Measurements from ENCODE around the gene SAP30. TPM values are rescaled to one million over a fixed set of nuclear protein-coding genes. Genes with fewer than 3 reads are reported as not detected.

The SAP30 gene
- total and polyA plus RNA-seq, 9 of the 15 experiments (the other 6 are each of a cell fraction or from before 2014, with no cell fraction given), result 5.9 to 51.1 (median 32.6) TPM

DNA sequence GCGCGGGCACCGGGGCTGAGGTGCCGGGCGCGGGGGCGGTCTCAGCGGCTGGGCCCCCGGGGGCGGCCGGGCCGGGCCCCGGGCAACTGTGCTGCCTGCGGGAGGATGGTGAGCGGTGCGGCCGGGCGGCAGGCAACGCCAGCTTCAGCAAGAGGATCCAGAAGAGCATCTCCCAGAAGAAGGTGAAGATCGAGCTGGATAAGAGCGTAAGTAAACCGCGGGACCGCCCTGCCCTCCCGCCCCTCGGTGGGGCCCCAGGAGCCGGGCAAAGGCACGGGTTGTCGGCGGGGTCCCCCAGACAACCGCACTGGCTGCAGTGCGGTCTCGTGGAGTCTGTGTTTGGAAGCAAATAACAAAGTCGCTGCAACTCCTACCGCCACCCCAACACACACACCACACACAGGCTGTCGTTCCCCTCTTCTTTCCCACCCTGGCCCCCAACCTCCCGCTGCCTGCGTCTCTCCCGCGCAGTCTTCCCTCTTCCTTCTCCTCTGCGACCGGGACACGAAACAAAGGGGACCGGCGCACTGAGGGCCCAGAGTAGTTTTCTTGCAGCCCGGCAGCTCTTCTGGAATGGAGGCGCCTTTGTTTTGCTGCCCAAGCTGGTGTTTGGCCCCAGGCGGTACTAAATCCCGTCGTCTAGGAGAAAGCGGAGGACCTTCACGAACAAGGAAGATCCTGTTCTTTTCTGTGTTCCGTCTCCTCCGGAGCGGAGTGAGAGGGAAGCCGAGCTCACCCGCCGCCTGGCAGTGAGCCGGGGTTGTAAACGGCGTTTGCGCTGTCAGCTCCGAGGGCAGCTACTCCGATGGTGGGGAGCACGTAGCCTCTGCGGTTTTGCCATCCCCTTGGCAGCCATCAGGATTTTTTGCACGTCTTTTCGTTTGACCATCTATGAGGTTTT, 788 bp downstream of the SAP30 start (continued):
- TF ChIP-seq, protein P1, sequence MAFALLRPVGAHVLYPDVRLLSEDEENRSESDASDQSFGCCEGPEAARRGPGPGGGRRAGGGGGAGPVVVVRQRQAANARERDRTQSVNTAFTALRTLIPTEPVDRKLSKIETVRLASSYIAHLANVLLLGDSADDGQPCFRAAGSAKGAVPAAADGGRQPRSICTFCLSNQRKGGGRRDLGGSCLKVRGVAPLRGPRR (CRISPR knock-in tag; IDR thresholded peaks at IDR 0.05), result no peak
- TF ChIP-seq GTF2A2 (tag; IDR thresholded peaks at IDR 0.05) (no peak), ZBTB17 (CRISPR knock-in tag; IDR thresholded peaks at IDR 0.05) (no peak), ZNF347 (CRISPR knock-in tag; IDR thresholded peaks at IDR 0.05; ENCODE audit: low read depth) (no peak), ZNF174 (CRISPR knock-in tag; IDR thresholded peaks at IDR 0.05) (no peak), PURB (CRISPR knock-in tag; IDR thresholded peaks at IDR 0.05; ENCODE audit: low read depth) (no peak), ZNF197 (CRISPR knock-in tag; IDR thresholded peaks at IDR 0.05; ENCODE audit: low read depth) (no peak), NUFIP1 (IDR thresholded peaks at IDR 0.05; ENCODE audit: partially characterized antibody) (no peak), ZNF766 (CRISPR knock-in tag; conservative IDR thresholded peaks at IDR 0.05) (no peak), TEAD2 (tag; IDR thresholded peaks at IDR 0.05) (no peak), ZNF165 (CRISPR knock-in tag; IDR thresholded peaks at IDR 0.05; ENCODE audit: borderline replicate concordance) (no peak), LARP7 (IDR thresholded peaks at IDR 0.05) (no peak), SRSF1 (IDR thresholded peaks at IDR 0.05; ENCODE audit: low read depth, low read length) (0 out of 2 replicates have a peak, but pooled peaks have one; percentile 38), NONO (IDR thresholded peaks at IDR 0.05; ENCODE audit: low read depth in 2 of 2, low read length in 1 of 2) (no peak), ZFP36 (IDR thresholded peaks at IDR 0.05; ENCODE audit: low read depth, low read length, partially characterized antibody) (no peak), ZNF316 (IDR thresholded peaks at IDR 0.05) (no peak), ZNF444 (CRISPR knock-in tag; IDR thresholded peaks at IDR 0.05) (no peak), NR2F6 (CRISPR knock-in tag; IDR thresholded peaks at IDR 0.05) (no peak)
- TF ChIP-seq, protein P2, sequence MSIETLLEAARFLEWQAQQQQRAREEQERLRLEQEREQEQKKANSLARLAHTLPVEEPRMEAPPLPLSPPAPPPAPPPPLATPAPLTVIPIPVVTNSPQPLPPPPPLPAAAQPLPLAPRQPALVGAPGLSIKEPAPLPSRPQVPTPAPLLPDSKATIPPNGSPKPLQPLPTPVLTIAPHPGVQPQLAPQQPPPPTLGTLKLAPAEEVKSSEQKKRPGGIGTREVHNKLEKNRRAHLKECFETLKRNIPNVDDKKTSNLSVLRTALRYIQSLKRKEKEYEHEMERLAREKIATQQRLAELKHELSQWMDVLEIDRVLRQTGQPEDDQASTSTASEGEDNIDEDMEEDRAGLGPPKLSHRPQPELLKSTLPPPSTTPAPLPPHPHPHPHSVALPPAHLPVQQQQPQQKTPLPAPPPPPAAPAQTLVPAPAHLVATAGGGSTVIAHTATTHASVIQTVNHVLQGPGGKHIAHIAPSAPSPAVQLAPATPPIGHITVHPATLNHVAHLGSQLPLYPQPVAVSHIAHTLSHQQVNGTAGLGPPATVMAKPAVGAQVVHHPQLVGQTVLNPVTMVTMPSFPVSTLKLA (conservative IDR thresholded peaks at IDR 0.05), result peak in 1 of 2 experiments; percentile 37; a peak in 1 of 4 replicates
- TF ChIP-seq, protein P3, sequence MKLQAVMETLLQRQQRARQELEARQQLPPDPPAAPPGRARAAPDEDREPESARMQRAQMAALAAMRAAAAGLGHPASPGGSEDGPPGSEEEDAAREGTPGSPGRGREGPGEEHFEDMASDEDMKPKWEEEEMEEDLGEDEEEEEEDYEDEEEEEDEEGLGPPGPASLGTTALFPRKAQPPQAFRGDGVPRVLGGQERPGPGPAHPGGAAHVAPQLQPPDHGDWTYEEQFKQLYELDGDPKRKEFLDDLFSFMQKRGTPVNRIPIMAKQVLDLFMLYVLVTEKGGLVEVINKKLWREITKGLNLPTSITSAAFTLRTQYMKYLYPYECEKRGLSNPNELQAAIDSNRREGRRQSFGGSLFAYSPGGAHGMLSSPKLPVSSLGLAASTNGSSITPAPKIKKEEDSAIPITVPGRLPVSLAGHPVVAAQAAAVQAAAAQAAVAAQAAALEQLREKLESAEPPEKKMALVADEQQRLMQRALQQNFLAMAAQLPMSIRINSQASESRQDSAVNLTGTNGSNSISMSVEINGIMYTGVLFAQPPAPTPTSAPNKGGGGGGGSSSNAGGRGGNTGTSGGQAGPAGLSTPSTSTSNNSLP (IDR thresholded peaks at IDR 0.05; ENCODE audit: borderline replicate concordance, low read depth, low read length), result no peak
- TF ChIP-seq, protein P4, sequence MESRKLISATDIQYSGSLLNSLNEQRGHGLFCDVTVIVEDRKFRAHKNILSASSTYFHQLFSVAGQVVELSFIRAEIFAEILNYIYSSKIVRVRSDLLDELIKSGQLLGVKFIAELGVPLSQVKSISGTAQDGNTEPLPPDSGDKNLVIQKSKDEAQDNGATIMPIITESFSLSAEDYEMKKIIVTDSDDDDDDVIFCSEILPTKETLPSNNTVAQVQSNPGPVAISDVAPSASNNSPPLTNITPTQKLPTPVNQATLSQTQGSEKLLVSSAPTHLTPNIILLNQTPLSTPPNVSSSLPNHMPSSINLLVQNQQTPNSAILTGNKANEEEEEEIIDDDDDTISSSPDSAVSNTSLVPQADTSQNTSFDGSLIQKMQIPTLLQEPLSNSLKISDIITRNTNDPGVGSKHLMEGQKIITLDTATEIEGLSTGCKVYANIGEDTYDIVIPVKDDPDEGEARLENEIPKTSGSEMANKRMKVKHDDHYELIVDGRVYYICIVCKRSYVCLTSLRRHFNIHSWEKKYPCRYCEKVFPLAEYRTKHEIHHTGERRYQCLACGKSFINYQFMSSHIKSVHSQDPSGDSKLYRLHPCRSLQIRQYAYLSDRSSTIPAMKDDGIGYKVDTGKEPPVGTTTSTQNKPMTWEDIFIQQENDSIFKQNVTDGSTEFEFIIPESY (CRISPR knock-in tag; IDR thresholded peaks at IDR 0.05), result no peak
- TF ChIP-seq, protein P5, sequence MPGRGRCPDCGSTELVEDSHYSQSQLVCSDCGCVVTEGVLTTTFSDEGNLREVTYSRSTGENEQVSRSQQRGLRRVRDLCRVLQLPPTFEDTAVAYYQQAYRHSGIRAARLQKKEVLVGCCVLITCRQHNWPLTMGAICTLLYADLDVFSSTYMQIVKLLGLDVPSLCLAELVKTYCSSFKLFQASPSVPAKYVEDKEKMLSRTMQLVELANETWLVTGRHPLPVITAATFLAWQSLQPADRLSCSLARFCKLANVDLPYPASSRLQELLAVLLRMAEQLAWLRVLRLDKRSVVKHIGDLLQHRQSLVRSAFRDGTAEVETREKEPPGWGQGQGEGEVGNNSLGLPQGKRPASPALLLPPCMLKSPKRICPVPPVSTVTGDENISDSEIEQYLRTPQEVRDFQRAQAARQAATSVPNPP (IDR thresholded peaks at IDR 0.05; ENCODE audit: borderline replicate concordance, insufficient read depth, insufficient read length), result no peak
